NCI-H1048 (cell line): ENCODE data around the gene SPAG7.

ENCODE experiments used
- DNase-seq: peaks from one replicate; lab custom pipeline; 2025; lab: John Stamatoyannopoulos, UW

The SPAG7 gene

GRCh38 chr17:4950075-4950745, 17.4 kb downstream of the SPAG7 start:
- no peak for DNase-seq

GRCh38 chr17:4949321-4950074, 18.1 kb downstream of the SPAG7 start:
- no peak for DNase-seq

- peak; percentile 79 for DNase-seq
Measured at GRCh38 chr17:4948931-4949320, 18.7 kb downstream of the SPAG7 start.

DNA sequence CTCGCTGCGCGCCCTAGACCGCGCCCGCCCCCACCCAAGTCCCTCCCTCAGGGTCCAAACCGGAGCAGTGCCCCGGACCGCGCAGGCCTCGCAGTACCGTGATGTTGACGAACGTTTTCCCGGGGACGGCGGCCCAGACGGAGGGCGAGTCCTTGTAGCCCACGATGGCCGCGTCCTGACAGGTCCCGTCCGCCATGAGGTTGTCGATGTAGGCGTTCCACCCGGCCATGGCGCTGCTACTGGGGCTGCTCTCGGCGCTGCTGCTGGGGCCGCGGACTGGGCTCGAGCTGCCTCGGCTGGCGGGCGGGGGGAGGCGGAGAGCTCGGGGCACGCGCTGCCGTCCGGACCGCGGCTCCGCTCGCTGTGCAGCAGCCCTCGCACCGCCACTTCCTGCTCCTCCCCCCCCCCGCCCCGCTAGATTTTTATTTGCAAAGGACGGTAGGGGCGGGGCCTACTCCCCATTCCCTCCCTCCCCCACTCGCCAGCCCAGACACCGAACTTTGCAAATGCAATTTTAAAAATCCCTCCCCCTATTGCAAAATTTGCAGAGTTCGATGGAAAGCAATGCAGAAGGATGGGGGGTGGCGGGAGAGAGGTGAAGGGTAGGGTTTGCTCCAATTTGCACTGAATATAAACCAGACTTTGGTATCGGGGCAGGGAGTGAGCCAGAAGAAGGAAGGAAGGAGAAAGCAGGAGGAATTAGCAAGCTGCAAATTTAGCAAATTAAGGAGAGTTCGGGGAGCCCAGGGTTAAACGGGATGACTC, 19.3 kb downstream of the SPAG7 start, which contains the start of gene PFN1:
Gene PFN1, minus strand, starts transcription at position 365 of the 765 bp plus-strand sequence. Its CDS starts 136 bp downstream, at position 229.
- peak; percentile 58 for DNase-seq

DNA sequence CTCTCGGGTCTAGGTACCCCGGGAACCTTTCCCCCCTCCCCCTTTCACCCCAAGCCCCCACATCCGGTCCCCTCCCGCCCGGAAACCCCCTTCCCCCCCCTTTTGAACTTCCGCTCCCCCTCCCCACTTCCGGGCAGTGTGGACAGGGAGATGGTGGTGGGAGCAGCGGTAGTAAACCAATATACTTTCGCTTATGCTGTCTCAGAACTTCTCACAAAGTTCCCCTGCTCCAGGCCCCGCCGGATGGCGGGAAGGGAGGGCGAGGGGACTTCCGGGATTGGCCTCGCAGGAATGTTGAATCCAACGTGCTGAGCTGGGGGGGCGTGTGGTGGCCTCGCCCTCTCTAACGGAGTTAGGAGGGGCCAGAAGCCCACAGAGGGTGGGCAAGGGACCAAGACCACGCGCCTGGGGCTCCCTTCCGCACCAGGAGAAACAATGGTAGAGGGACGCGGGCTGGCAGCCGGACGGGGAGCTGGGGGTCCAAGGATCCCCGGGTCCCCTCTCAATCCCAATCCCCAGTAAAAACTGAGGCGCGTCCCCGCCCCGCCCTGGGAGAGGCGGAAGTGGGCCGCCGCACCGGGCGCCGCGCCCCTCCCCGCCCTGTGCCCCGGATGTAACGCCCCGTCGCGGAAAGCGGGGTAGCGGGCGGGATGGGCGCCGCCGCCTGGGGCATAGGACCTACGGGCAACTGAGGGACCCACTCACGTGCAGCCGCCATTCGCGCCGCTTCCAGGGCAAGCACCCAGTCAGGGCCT, 20.0 kb downstream of the SPAG7 start:
- DNase-seq: no peak

DNA sequence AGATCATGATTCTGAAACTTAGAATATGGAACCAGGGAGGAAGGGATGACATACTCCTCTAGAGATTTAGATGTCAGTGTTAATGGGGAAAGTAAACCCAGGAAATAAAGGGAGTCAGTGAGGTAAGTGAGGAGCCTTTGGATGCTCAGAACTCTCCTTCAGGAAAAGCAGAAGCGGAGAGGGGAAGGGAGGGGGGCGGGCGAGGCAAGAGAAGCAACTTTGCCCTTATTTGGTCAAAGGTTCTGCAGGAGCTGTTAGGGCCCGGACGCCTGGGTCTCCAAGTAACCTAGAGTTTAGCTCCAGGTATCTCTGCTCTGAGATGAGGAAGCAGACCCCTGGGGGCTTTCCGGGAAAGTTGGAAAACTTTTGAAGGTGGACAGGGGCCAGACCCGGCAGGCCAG, 20.6 kb downstream of the SPAG7 start:
- DNase-seq: no peak

GRCh38 chr17:4946312-4946976, 21.2 kb downstream of the SPAG7 start:
- DNase-seq: no peak

DNA sequence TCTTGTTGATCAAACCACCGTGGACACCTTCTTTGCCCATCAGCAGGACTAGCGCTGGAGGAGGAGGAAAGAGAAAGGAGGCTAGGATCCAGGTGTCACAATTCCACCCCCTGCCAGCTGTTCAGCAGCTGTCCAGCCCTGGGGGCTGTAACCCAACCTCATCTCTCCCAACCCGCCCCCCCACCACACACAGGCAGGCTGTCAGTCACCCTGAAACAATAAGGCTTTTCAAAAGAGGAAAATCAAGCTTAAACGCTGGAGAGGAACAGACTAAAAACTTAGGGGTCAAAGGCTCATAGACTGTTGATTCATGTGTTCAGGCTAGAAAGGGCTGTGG, 21.7 kb downstream of the SPAG7 start:
- DNase-seq: no peak

DNA sequence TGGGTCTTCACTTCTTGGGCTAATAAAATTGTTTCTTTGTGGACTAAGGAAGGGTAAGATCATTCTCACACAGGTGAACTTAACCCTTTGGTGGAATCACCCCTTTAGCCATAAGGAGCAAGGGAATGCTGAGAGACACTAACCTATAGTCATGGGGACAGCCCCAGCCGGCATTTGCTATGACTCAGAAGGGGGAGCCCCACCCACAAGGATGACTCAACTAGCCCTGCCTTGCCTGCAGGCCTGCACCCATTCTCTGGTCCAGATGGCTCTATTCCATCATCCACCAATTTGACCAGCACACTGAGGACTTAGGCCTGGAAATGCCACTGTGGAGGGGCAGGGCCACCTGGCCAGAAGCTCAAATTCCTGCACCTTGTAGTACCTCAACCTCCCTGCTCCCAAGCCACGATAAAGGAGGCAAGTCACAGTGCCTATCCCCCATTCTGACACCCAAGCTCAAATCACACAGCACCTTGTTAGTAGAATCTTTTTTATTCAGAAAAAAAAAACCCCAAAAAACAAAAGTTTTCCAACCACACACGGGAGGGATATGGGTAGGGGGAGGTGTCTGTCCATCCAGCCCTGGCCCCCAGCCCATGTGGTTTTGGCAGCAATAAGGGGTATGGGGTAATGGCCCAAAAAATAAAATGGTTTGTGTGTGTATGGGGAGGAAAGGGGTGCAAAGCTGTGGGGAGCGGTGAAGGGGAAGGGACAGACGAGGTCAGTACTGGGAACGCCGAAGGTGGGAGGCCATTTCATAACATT, 22.3 kb downstream of the SPAG7 start:
- DNase-seq: no peak

GRCh38 chr17:4944554-4945175, 23.0 kb downstream of the SPAG7 start:
- DNase-seq: no peak

GRCh38 chr17:4944163-4944553, 23.5 kb downstream of the SPAG7 start:
- DNase-seq: no peak

DNA sequence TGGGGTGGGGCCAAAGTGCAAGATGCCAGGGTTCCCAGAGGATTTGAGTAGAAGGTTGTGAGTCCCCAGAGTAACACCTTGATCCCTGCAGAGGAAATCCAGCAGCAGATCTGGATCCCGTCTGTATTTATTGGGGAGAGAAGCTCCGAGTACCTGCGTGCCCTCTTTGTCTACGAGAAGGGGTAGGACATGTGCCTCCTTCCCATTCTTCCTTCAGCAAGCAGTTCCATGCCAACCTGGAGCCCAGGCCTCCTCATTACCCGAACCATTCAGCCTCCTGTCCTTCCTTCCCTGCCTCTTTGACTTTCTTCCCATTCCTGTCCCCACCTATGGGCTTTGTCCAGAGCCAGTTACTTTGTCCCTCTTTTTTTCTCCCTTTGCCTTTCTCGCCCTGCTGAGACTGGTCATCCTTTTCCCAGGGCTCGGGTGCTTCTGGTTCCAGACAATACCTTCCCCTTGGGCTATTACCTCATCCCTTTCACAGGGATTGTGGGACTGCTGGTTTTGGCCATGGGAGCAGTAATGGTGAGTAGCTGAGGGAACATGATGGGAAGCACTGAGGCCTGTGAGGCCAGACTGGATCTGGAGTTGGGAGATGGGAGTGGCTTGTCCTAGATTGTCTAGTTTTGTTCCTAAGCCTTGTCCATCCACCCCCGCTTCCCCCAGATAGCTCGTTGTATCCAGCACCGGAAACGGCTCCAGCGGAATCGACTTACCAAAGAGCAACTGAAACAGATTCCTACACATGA, 24.7 kb downstream of the SPAG7 start:
- no peak for DNase-seq

GRCh38 chr17:4941319-4941610, 26.4 kb downstream of the SPAG7 start:
- DNase-seq: no peak

DNA sequence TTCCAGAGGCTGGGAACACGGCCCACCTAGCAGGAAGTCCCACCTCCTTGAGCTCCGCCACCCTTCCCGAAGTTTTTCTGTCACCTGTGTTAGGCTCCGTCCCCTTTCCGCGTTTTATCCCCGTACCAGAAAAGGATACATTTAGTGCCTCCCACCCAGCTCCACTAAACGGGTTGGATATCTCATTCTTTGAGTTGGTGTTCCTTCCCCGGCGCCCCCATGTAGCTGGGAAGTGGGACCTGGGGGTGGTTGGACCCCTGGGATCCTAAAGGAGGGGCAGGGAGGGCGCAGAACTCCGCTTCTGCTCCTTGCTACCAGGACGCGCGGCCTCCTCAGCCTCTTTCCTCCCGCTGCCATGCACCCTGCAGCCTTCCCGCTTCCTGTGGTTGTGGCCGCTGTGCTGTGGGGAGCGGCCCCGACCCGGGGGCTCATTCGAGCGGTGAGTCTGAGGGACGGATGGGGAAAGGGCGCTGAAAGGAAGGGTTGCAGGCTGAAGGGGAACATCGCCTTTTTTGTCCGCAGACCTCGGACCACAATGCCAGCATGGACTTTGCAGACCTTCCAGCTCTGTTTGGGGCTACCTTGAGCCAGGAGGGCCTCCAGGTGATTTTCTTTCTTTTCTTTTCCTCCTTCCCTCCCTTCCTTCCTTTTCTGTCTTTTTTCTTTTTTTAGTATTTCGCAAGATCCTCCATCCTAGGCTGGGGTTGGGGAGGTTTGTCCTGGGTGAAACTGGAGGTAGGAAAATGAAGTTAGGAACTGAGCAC, 26.9 kb downstream of the SPAG7 start:
- DNase-seq: peak; percentile 61

DNA sequence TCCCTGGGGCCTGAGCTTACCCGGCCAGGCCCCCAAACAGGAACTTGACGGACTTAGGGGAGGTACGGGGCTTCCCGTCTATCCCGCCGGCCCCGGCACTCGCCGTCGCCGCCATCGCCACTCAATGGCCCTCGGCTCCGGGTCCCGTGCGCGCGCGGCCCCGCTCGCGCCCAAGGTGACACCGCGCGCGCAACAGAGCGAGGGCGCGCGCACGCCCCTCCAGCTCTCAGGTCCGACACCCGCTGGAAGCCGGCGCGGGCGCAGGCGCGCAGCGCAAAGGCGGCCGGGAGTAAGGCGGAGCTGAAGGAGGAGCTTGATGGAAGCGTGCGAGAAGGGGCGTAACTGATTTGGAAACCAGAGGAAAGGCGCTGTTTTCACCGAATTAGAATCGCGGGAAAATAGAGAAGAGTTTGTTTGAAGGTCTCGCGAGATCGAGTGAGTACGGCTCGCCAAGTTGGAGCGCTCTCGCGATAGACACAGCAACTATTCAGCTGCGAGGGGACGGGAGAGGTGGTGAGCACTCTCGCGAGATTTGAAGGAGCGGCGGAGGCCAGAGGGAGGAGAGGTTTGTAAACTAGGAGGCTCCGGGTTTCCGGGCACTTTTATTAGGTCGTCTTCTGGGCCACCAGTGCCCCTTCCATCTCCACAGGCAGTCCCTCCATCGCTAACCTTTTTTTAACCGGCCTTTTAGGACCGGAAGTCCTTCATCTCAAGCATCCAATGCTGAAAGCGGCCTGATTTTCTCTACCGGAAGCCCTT, 27.6 kb downstream of the SPAG7 start, which contains the start of the genes RNF167 and SLC25A11:
Gene RNF167, plus strand, starts transcription at position 473 of the 759 bp plus-strand sequence. CDS start 642 bp downstream, outside the sequence.
Gene SLC25A11, minus strand, starts transcription at position 251 of the 759 bp plus-strand sequence. Its CDS starts 136 bp downstream, at position 115.
- DNase-seq: peak; percentile 96

GRCh38 chr17:4939546-4939795, 28.1 kb downstream of the SPAG7 start:
- DNase-seq: no peak

DNA sequence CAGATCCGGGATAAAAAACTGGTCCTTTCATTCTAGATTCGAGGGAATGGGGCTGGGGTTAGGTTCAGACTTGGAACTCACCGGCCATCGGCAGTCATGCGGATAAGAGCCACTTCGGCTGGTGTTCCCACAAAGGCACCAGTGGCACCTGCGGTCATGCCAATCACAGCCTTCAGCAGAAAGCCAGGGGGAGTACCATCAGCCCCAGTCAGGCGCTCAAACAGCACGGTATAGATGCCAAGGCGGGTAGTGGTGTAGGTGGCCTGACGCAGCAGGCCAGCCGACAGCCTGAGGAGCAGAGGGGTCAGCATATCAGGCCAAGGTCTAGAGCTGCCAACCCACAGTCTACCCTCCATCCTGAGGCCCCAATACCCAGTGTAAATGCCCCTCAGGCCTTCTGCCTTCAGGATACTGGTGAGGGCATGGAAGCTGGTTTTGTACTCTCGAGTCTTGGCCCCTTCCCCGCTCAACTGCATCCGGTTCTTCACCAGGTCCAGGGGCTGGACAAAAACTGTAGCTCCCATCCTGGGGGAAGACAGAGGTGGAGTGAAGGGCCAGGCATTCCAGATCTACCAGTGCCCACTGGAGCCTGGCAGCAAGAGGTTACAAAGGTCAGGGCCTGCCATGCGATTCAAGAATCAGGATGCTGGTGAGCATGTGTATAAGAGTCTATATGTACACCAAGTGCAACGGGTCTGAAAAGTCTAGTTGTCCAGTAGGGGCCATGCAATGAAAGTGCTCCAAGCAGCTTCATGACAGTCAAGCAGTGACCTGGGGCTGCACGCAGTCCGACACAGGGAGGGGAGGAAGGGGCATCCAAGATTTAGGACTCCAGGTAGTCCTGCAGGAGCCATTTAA, 28.7 kb downstream of the SPAG7 start:
- no peak for DNase-seq
